GM10266 (cell line): ENCODE data around the gene PRND.

Experiments used
- DNase-seq: peaks from one replicate; pipeline ENCODE4 v3.0.0; 2012; ENCODE audit errors: extremely low spot score
- TF ChIP-seq, protein P1 (sequence below): IDR thresholded peaks from 2 replicates; pipeline ENCODE4 v1.5.1; 2012; ENCODE audit warnings: mild to moderate bottlenecking, low read depth; ENCODE audit not compliant: control insufficient read depth, insufficient read depth; ENCODE audit errors: missing control alignments

The PRND gene

GRCh38 chr20:4682682-4683081 lies 39.0 kb upstream of the PRND start:
- no peak for DNase-seq
- TF ChIP-seq, protein P1, sequence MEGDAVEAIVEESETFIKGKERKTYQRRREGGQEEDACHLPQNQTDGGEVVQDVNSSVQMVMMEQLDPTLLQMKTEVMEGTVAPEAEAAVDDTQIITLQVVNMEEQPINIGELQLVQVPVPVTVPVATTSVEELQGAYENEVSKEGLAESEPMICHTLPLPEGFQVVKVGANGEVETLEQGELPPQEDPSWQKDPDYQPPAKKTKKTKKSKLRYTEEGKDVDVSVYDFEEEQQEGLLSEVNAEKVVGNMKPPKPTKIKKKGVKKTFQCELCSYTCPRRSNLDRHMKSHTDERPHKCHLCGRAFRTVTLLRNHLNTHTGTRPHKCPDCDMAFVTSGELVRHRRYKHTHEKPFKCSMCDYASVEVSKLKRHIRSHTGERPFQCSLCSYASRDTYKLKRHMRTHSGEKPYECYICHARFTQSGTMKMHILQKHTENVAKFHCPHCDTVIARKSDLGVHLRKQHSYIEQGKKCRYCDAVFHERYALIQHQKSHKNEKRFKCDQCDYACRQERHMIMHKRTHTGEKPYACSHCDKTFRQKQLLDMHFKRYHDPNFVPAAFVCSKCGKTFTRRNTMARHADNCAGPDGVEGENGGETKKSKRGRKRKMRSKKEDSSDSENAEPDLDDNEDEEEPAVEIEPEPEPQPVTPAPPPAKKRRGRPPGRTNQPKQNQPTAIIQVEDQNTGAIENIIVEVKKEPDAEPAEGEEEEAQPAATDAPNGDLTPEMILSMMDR: no peak

- TF ChIP-seq, protein P1: no peak
- DNase-seq: no peak
These were observed 38.4 kb upstream of the PRND start for GRCh38 chr20:4683261-4683660.

DNA sequence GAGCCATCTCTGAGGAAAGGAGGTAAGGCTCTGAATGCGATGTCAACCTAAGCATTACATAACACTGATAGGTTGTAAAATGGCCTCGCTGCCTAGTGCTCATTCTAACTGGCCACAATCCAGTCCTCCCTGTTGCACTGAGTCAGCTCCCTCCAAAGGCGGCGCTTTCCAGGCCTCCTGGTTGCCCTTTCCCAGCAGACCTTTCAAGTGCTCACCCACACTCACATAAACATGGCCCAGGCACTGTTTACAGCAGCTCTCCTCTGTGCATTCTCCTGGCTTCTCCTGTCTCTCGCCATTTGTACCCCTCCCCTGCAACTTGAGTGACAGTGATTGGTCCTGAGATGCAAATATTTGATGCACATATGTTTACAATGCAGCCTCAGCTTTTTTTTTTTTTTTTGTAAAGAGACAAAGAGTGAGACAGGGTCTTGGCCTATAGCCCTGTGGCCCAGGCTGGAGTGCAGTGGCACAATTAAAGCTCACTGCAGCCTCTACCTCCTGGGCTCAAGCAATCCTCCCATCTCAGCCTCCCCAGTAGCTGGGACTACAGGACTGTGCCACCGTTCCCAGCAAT lies 36.8 kb upstream of the PRND start:
- DNase-seq: no peak

GRCh38 chr20:4685923-4686221 lies 35.8 kb upstream of the PRND start:
- no peak for DNase-seq
- TF ChIP-seq, protein P1: no peak

More for the DNA sequence above, 36.8 kb upstream of the PRND start:
- TF ChIP-seq, protein P1: no peak

DNA sequence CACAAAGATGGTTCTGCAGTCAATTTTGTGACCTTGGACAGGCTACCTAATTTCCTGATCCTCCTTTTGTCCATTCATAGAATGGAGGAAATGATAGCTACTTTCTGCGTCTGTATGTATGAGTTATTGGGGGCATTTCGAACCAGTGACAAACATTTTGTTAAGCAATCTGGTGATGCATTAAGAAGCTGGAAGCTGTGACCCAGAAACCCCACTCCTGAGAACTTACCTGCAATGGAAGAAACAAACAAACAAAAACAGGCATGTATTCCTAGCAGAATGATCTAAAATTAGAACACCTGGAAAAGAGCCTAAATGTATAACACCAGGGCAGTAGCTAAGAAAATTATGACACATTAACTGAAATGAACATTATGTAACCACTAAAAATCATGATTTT lies 33.4 kb upstream of the PRND start:
- no peak for DNase-seq
- TF ChIP-seq, protein P1: no peak

- TF ChIP-seq, protein P1: no peak
- DNase-seq: no peak
These were observed 32.5 kb upstream of the PRND start for GRCh38 chr20:4689220-4689619.

- TF ChIP-seq, protein P1: no peak
- no peak for DNase-seq
These were observed 30.0 kb upstream of the PRND start for GRCh38 chr20:4691753-4692152.

DNA sequence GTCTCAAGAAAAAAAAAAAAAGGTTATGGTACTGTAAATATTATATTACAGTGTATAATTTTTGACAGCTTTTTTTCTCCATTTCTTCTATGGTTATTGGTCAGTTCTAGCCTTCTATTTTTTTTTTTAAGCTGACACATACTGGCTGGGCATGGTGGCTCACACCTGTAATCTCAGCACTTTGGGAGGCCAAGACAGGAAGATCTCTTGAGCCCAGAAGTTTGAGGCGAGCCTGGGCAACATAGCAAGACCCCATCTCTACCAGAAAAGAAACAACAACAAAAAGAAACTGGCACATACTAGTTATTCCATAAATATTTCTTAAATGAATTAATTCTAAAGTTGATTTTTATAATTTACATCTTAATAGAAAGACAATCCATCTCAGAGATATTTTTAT lies 27.6 kb upstream of the PRND start:
- TF ChIP-seq, protein P1: no peak
- no peak for DNase-seq
